Psoas muscle (tissue), 8 donors: ENCODE data around the gene COL6A1. TPM values are rescaled to one million over a fixed set of nuclear protein-coding genes. Genes with fewer than 3 reads are reported as not detected.

Source experiments
- ATAC-seq, 4 donors: fragments of 200-7000 bp; cut with Tn5 transposase; one replicate each; pipeline ENCODE4 v1.9.1; 2020; ENCODE audit warnings: moderate library complexity in 3 of 4, mild to moderate bottlenecking in 2 of 4
- DNase-seq, 2 donors: peaks; one replicate each; pipeline ENCODE4 v3.0.0-alpha.2; 2020
- H3K27ac ChIP-seq: fragments of 200-600 bp; one replicate; pipeline ENCODE4 v1.8.0; 2022
- H3K27me3 ChIP-seq, 3 donors: fragments of 200-600 bp in 1 of 3; one replicate each; pipeline versions ENCODE4 v1.6.1 to v1.8.0; 2013 to 2022; ENCODE audit warnings: low read length in 2 of 3, mild to moderate bottlenecking in 2 of 3, moderate library complexity in 1 of 3; ENCODE audit not compliant: insufficient read depth in 3 of 3
- H3K36me3 ChIP-seq, 2 donors: fragments of 200-600 bp in 1 of 2; one replicate each; pipeline versions ENCODE4 v1.6.1 to v1.8.0; 2013 to 2022; ENCODE audit warnings: low read depth in 1 of 2, mild to moderate bottlenecking in 1 of 2, moderate library complexity in 1 of 2; ENCODE audit not compliant: insufficient read depth in 1 of 2
- H3K4me1 ChIP-seq: fragments of 200-600 bp; one replicate; pipeline ENCODE4 v1.8.0; 2022
- H3K4me3 ChIP-seq: fragments of 200-600 bp; one replicate; pipeline ENCODE4 v1.8.0; 2022; ENCODE audit warnings: mild to moderate bottlenecking
- H3K9me3 ChIP-seq: fragments of 200-600 bp; one replicate; pipeline ENCODE4 v1.8.0; 2022
- WGBS, 3 donors: extraction: QIAGEN DNeasy Blood & Tissue Kit; methylation state at CpG; one replicate each; pipeline versions ENCODE4 v1.1.6 to v1.1.7; 2013; 5-methylcytosine and 5-hydroxymethylcytosine counted together
- intact Hi-C, 2 donors: fragments of 100-400 bp; cut with DNase I; formaldehyde crosslinking; loops; one replicate each; pipeline versions ENCODE4 v1.11.0 to v1.14.2; 2022
- polyA plus RNA-seq, 3 donors: library from polyadenylated mRNA; stranded (reverse); fragments of 200-250 nt; gene quantifications; one replicate each; pipeline ENCODE4 v1.2.3, GENCODE V29; 2013
- total RNA-seq, 4 donors: library from RNA; stranded (reverse); fragmentation: NEBNext Ultra II Directional in 2 of 4; extraction: Animal tissue kit (Norgen Biotek cat#: 25700) in 2 of 4; gene quantifications; one replicate each; pipeline versions ENCODE4 v1.2.1 to v1.2.4, GENCODE V29; 2021 to 2023
- TF ChIP-seq, protein P1 (sequence below): fragments of 200-600 bp; IDR thresholded peaks from one replicate; pipeline ENCODE4 v1.8.0; 2022; ENCODE audit warnings: antibody characterized with exemption
- donor health status: healthy with polysubstance abuse.
- donor health status: DM: no; HTN: no; CAD: no; lungs with moderate emphysema.
- donor health status: Bipolar disorder and iron deficiency.
- donor health status: healthy.
- donor health status: DM: yes; HTN: yes; CAD: no.
- donor health status: DM: no; HTN: no; CAD: no.
- donor health status: DM: no; HTN: no; CAD: no.
- donor health status: DM: yes; HTN: yes; CAD: no.

The COL6A1 gene
- total and polyA plus RNA-seq, 7 donors, result 29.4 to 83.0 (median 36.1) TPM

DNA sequence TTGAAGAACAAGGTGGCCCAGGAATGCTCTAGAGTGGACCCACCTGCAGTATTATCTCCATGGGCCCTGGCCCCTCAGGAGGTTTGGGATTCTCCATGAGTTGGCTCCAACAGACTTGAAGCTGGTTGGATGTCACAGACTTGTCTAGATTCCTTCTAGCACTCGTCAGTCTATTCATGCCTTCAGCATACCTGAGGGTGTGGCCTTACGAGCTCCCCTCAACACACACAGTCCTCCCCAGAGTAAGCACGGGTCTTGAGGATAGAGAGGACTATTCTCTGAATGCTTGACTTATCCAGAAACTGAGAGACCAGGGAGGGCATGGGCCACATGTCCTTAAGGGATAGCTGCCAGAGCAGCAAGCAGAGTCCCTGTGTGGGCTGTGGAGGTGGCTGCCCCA, 45.9 kb upstream of the COL6A1 start:
- no peak for ATAC-seq
- peaks cover 8% of the 10 kb centered on the region for H3K9me3 ChIP-seq
- intact Hi-C loops, result no loop called here
- no peaks in the 10 kb centered on the region for H3K4me1 ChIP-seq
- H3K36me3 ChIP-seq, result no peaks in the 10 kb centered on the region
- peak in 1 of 2 donors; percentile 30 for DNase-seq
- H3K4me3 ChIP-seq, result no peak overlapping the region
- TF ChIP-seq, protein P1, sequence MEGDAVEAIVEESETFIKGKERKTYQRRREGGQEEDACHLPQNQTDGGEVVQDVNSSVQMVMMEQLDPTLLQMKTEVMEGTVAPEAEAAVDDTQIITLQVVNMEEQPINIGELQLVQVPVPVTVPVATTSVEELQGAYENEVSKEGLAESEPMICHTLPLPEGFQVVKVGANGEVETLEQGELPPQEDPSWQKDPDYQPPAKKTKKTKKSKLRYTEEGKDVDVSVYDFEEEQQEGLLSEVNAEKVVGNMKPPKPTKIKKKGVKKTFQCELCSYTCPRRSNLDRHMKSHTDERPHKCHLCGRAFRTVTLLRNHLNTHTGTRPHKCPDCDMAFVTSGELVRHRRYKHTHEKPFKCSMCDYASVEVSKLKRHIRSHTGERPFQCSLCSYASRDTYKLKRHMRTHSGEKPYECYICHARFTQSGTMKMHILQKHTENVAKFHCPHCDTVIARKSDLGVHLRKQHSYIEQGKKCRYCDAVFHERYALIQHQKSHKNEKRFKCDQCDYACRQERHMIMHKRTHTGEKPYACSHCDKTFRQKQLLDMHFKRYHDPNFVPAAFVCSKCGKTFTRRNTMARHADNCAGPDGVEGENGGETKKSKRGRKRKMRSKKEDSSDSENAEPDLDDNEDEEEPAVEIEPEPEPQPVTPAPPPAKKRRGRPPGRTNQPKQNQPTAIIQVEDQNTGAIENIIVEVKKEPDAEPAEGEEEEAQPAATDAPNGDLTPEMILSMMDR, result no peak
- H3K27me3 ChIP-seq, result peaks cover 0 to 8% (median 1%) of the 10 kb centered on the region in 3 donors
- H3K27ac ChIP-seq, result no peak overlapping the region
- 80 to 86% (median 84%) methylated on average over 3 of the region's 3 CpGs for WGBS, 3 donors

DNA sequence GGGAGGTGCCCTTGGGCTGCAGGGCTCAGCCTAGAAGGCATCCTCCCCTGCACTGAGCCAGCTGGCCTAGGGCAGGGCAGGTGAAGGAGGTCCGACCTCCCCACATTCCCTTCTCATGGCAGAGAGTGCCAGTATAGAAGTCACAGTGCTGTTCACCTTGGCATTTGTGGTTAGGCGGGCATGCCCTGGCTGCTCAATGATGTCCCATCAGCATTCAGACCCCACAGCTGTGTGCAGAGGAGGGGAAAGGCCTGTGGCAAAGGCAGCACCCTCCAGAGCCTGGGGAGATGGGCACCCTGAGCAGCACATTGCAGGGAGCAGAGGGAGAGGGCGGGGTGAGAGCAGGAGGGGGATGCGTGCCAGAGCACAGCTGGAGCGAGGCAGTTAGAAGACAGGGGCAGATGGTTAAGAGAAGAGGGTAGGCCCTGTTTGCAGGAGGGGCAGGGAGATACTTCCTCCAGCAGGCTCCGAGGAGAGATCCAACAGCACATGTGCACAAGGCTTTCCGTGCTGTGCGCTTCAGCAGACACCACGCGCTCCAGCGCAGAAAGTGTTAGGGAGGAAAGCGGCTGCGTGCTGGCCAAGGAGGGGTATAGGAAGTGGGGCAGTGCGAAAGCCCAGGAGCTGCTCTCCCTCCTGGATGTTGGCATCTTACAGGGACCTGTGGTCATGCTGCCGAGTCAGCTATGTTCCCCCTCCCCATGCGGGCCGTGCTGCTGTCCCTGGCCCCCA, 43.7 kb upstream of the COL6A1 start:
- intact Hi-C loops, result no loop called here
- peaks cover 0 to 6% (median 4%) of the 10 kb centered on the region in 3 donors for H3K27me3 ChIP-seq
- no peaks in the 10 kb centered on the region for H3K4me1 ChIP-seq
- 41 to 59% (median 46%) methylated on average over 17 of the region's 17 CpGs for WGBS, 3 donors
- no peak overlapping the region for H3K27ac ChIP-seq
- ATAC-seq, result no peak
- H3K4me3 ChIP-seq, result no peak overlapping the region
- TF ChIP-seq, protein P1, result no peak
- no peaks in the 10 kb centered on the region for H3K36me3 ChIP-seq
- H3K9me3 ChIP-seq, result peaks cover 8% of the 10 kb centered on the region
- DNase-seq, result no peak

GRCh38 chr21:45938453-45938755, 43.2 kb upstream of the COL6A1 start:
- Histone ChIP-seq H3K9me3 (peaks cover 8% of the 10 kb centered on the region), H3K4me3 (no peak overlapping the region), H3K4me1 (no peaks in the 10 kb centered on the region), H3K27me3 (peaks cover 0 to 6% (median 4%) of the 10 kb centered on the region in 3 donors), H3K27ac (no peak overlapping the region), H3K36me3 (no peaks in the 10 kb centered on the region)
- intact Hi-C loops, result no loop called here
- TF ChIP-seq, protein P1, result no peak
- no peak for DNase-seq
- no peak for ATAC-seq
- WGBS, 3 donors, result 80 to 93% (median 87%) methylated on average over 1 of the region's 1 CpG

GRCh38 chr21:45938811-45939520, 42.6 kb upstream of the COL6A1 start:
- ATAC-seq, result no peak
- DNase-seq, result peak in 1 of 2 donors; percentile 50
- WGBS, 3 donors, result 60 to 63% (median 63%) methylated on average over 16 to 17 of the region's 17 CpGs

More at GRCh38 chr21:45938811-45939520, 42.6 kb upstream of the COL6A1 start:
- Histone ChIP-seq H3K9me3 (peaks cover 8% of the 10 kb centered on the region), H3K27me3 (peaks cover 0 to 6% (median 4%) of the 10 kb centered on the region in 3 donors), H3K4me3 (no peak overlapping the region), H3K36me3 (no peaks in the 10 kb centered on the region), H3K4me1 (no peaks in the 10 kb centered on the region), H3K27ac (no peak overlapping the region)
- TF ChIP-seq, protein P1, result no peak
- intact Hi-C loops, result no loop called here
